GM10266 (cell line): Measurements from ENCODE around the gene SCAANT1.

Experiments
- DNase-seq: peaks from one replicate; pipeline ENCODE4 v3.0.0; 2012; ENCODE audit errors: extremely low spot score
- CTCF ChIP-seq: IDR thresholded peaks from 2 replicates; pipeline ENCODE4 v1.5.1; 2012; ENCODE audit warnings: mild to moderate bottlenecking, low read depth; ENCODE audit not compliant: control insufficient read depth, insufficient read depth; ENCODE audit errors: missing control alignments

SCAANT1 gene

DNA sequence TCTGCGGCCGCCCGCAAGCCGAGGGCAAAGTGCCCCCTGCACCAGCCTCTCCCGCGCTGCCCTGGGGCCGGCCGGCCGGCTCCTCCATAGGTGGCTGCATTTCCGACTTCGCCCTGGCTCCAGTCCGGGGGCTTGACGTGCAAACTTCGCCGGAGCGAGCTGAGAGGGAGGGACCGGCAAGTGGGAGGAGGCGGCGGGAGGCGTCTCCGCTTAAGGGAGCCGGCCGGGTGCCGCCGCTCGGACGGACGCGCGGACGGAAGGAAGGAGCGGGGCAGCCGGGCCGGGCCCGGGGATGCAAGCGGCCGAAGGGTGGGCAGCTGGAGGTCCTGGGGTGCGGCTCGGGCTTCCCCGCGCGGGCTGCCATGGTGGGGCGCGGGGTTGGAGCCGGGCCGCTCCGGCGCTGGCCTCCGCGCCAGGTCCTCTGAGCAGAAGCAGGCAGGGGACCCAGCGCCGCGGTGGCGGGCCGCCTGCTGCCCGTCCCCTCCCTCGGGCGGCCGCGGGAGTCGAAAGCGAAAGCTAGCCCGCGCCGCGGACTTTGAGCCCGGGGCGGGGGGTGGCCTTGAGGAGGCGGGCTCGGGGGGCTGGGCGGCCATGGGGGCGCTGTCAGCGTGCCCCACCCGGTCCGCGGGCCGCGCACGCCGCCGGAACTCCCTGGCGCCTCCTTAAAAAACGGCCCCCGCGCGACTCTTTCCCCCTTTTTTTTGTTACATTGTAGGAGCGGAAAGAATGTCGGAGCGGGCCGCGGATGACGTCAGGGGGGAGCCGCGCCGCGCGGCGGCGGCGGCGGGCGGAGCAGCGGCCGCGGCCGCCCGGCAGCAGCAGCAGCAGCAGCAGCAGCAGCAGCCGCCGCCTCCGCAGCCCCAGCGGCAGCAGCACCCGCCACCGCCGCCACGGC lies at the start of gene SCAANT1:
TSS of gene SCAANT1 (minus strand) at position 511 of the 895 bp plus-strand sequence.
- peak; percentile 91 for DNase-seq
- TF ChIP-seq CTCF = no peak

DNA sequence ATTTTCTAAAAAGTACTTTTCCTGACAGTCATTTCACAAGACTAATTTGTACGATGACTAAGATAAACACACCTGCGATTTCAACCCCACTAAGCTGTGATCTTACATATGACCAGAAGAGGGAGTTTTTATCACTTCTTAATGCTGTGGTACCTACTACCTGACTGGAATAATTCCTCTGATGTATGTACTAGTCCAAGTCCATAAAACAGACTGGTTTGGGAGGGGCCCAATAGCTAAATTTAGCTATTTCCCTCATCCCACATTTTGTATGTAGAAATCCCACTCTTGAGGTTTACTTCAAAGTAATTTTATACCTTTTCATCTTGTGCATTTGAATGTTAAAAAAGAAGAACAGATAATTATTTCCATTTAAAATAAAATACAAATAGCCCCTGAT lies 49.7 kb upstream of the SCAANT1 start:
- DNase-seq = peak; percentile 33

DNA sequence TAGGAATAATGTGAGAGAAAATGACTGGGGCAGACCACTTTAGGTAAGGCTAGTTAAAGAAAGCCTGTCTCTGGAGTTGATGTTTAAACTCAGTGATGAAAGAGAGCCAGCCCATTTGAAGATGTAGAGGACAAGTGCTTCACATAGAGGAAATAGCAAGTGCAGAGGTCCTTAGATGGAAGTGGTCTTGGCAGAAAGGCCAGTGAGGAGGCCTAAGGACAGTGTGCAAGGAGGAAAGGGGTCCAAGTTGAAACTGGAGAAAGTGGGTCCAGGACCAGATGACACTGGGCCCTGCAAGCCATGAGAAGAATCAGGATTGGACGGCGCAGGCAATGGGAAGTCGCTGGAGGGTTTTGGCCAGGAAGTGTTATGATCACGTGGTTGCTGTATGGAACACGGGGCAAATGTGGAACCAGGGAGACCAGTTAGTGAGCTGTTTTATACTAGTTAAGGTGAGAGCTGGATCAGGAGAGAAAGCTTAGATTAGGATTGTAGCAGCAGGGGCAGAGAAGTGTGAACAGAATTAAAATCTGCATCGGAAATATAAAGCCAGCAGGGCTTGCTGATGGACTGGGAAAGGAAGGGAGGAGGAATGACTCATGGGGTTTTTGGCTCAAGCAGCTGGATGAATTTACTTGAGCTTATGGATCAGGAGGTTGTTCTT lies 48.0 kb upstream of the SCAANT1 start:
- TF ChIP-seq CTCF = no peak
- no peak for DNase-seq

More for the DNA sequence above, 49.7 kb upstream of the SCAANT1 start:
- peak; percentile 52 for TF ChIP-seq CTCF

- no peak for TF ChIP-seq CTCF
- DNase-seq = no peak
Measured at GRCh38 chr3:63959146-63959545, 47.0 kb upstream of the SCAANT1 start.

DNA sequence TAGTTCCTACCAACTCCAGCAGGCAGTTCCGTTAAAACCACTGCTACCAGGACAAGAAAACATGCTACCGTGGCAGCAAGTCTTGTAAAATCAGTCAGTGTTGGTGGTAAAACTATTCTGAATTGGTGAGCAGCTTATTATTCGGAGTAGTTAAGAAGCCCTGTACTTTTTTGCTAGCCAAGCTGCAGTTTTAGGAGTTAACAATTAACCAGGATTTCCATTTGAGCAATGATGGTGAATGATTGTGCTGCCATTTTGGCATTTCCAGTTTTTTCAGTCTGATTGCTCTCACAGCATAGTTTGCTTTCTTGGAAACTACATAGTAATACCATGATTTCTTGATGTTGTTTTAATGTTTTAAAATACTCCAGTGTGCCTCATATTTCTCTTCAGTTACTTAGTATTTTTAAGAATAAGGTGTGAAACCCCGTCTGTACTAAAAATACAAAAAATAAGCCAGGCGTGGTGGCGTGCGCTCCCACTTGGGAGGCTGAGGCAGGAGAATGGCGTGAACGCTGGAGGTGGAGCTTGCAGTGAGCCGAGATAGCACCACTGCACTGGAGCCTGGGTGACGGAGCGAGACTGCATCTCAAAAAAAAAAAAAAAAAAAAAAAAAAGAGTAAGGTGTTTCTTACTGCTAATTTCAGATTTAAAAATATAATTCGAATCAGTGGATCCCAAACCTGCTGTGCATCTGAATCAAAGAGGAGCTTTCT lies 43.8 kb upstream of the SCAANT1 start:
- DNase-seq = no peak

GRCh38 chr3:63955036-63955650 lies 43.0 kb upstream of the SCAANT1 start:
- no peak for TF ChIP-seq CTCF
- no peak for DNase-seq

More for the DNA sequence above, 43.8 kb upstream of the SCAANT1 start:
- TF ChIP-seq CTCF = no peak
